ENCODE results near the gene CEP89.

Gene CEP89

GRCh38 chr19:32862741-32863140 is 109.0 kb downstream of the CEP89 start:
- Histone ChIP-seq H3K9ac (ENCODE audit: low read depth, low read length) (no peak overlapping the region), H2AFZ (ENCODE audit: low read depth, low read length) (no peak overlapping the region), H3K4me3 (ENCODE audit: low read depth in 1 of 2, low read length in 2 of 2) (no peak overlapping the region), H4K20me1 (ENCODE audit: insufficient read depth, low read length) (no peaks in the 10 kb centered on the region), H3K9me3 (ENCODE audit: insufficient read depth, low read length, severe bottlenecking) (no peaks in the 10 kb centered on the region), H3K27ac (ENCODE audit: low read length) (no peak overlapping the region), H3K4me2 (ENCODE audit: insufficient read depth, low read length) (no peak overlapping the region), H3K4me1 (ENCODE audit: insufficient read depth, low read length) (no peaks in the 10 kb centered on the region), H3K79me2 (ENCODE audit: insufficient read depth, low read length) (no peaks in the 10 kb centered on the region), H3K36me3 (ENCODE audit: insufficient read depth, low read length) (no peaks in the 10 kb centered on the region), H3K27me3 (ENCODE audit: insufficient read depth, low read length, poor library complexity) (no peaks in the 10 kb centered on the region)
- DNase-seq (no peak), ATAC-seq (ENCODE audit: insufficient read depth, low read depth) (no peak)
- TF ChIP-seq EZH2 (IDR thresholded peaks at IDR 0.05; ENCODE audit: borderline replicate concordance, low read depth, low read length, severe bottlenecking) (no peak), CTCF (IDR thresholded peaks at IDR 0.05; ENCODE audit: borderline replicate concordance, extremely low read depth, low read length, poor library complexity, severe bottlenecking) (no peak)

GRCh38 chr19:32862173-32862572 is 109.6 kb downstream of the CEP89 start:
- TF ChIP-seq EZH2 (IDR thresholded peaks at IDR 0.05; ENCODE audit: borderline replicate concordance, low read depth, low read length, severe bottlenecking) (no peak), CTCF (IDR thresholded peaks at IDR 0.05; ENCODE audit: borderline replicate concordance, extremely low read depth, low read length, poor library complexity, severe bottlenecking) (no peak)
- no peaks in the 10 kb centered on the region for H3K36me3 ChIP-seq (ENCODE audit: insufficient read depth, low read length)
- no peak overlapping the region for H2AFZ ChIP-seq (ENCODE audit: low read depth, low read length)
- H3K27ac ChIP-seq (ENCODE audit: low read length), result no peak overlapping the region
- ATAC-seq (ENCODE audit: insufficient read depth, low read depth) (no peak), DNase-seq (no peak)
- H3K9me3 ChIP-seq (ENCODE audit: insufficient read depth, low read length, severe bottlenecking), result no peaks in the 10 kb centered on the region
- H3K4me2 ChIP-seq (ENCODE audit: insufficient read depth, low read length), result no peak overlapping the region
- no peaks in the 10 kb centered on the region for H3K27me3 ChIP-seq (ENCODE audit: insufficient read depth, low read length, poor library complexity)
- no peak overlapping the region for H3K4me3 ChIP-seq (ENCODE audit: low read depth in 1 of 2, low read length in 2 of 2)
- H3K9ac ChIP-seq (ENCODE audit: low read depth, low read length), result no peak overlapping the region
- H4K20me1 ChIP-seq (ENCODE audit: insufficient read depth, low read length), result no peaks in the 10 kb centered on the region
- H3K4me1 ChIP-seq (ENCODE audit: insufficient read depth, low read length), result no peaks in the 10 kb centered on the region
- H3K79me2 ChIP-seq (ENCODE audit: insufficient read depth, low read length), result no peaks in the 10 kb centered on the region

GRCh38 chr19:32861596-32861995 is 110.2 kb downstream of the CEP89 start:
- TF ChIP-seq EZH2 (IDR thresholded peaks at IDR 0.05; ENCODE audit: borderline replicate concordance, low read depth, low read length, severe bottlenecking), result no peak
- no peak for TF ChIP-seq CTCF (IDR thresholded peaks at IDR 0.05; ENCODE audit: borderline replicate concordance, extremely low read depth, low read length, poor library complexity, severe bottlenecking)
- Histone ChIP-seq H3K36me3 (ENCODE audit: insufficient read depth, low read length) (no peaks in the 10 kb centered on the region), H3K9me3 (ENCODE audit: insufficient read depth, low read length, severe bottlenecking) (no peaks in the 10 kb centered on the region), H3K79me2 (ENCODE audit: insufficient read depth, low read length) (no peaks in the 10 kb centered on the region), H3K4me2 (ENCODE audit: insufficient read depth, low read length) (no peak overlapping the region), H2AFZ (ENCODE audit: low read depth, low read length) (no peak overlapping the region), H4K20me1 (ENCODE audit: insufficient read depth, low read length) (no peaks in the 10 kb centered on the region), H3K4me3 (ENCODE audit: low read depth in 1 of 2, low read length in 2 of 2) (no peak overlapping the region), H3K9ac (ENCODE audit: low read depth, low read length) (no peak overlapping the region), H3K27me3 (ENCODE audit: insufficient read depth, low read length, poor library complexity) (no peaks in the 10 kb centered on the region), H3K27ac (ENCODE audit: low read length) (no peak overlapping the region), H3K4me1 (ENCODE audit: insufficient read depth, low read length) (no peaks in the 10 kb centered on the region)
- DNase-seq, result no peak
- ATAC-seq (ENCODE audit: insufficient read depth, low read depth), result no peak

GRCh38 chr19:32859591-32859990 is 112.2 kb downstream of the CEP89 start:
- Histone ChIP-seq H2AFZ (ENCODE audit: low read depth, low read length) (no peak overlapping the region), H3K79me2 (ENCODE audit: insufficient read depth, low read length) (no peaks in the 10 kb centered on the region), H3K27me3 (ENCODE audit: insufficient read depth, low read length, poor library complexity) (no peaks in the 10 kb centered on the region), H3K4me3 (ENCODE audit: low read depth in 1 of 2, low read length in 2 of 2) (no peak overlapping the region), H3K36me3 (ENCODE audit: insufficient read depth, low read length) (no peaks in the 10 kb centered on the region), H3K4me2 (ENCODE audit: insufficient read depth, low read length) (no peak overlapping the region), H4K20me1 (ENCODE audit: insufficient read depth, low read length) (no peaks in the 10 kb centered on the region), H3K4me1 (ENCODE audit: insufficient read depth, low read length) (no peaks in the 10 kb centered on the region), H3K9me3 (ENCODE audit: insufficient read depth, low read length, severe bottlenecking) (no peaks in the 10 kb centered on the region), H3K27ac (ENCODE audit: low read length) (no peak overlapping the region), H3K9ac (ENCODE audit: low read depth, low read length) (no peak overlapping the region)
- DNase-seq, result no peak
- TF ChIP-seq CTCF (IDR thresholded peaks at IDR 0.05; ENCODE audit: borderline replicate concordance, extremely low read depth, low read length, poor library complexity, severe bottlenecking) (no peak), EZH2 (IDR thresholded peaks at IDR 0.05; ENCODE audit: borderline replicate concordance, low read depth, low read length, severe bottlenecking) (no peak)
- no peak for ATAC-seq (ENCODE audit: insufficient read depth, low read depth)

Measured in DND-41 (cell line).